Hepatocyte (in vitro differentiated cells): ENCODE measurements around the gene BCAN.

ENCODE experiments used
- CTCF ChIP-seq: fragments of 200-600 bp; sonication (generic); IDR thresholded peaks from 2 replicates; pipeline ENCODE4 v1.5.1; 2016; ENCODE audit warnings: antibody characterized with exemption, mild to moderate bottlenecking; ENCODE audit not compliant: poor library complexity
- EZH2 ChIP-seq: fragments of 200-600 bp; sonication (generic); IDR thresholded peaks from 2 replicates; pipeline ENCODE4 v1.6.1; 2016; ENCODE audit warnings: antibody characterized with exemption, mild to moderate bottlenecking, borderline replicate concordance

GRCh38 chr1:156629823-156630449 lies 12.0 kb upstream of the BCAN start:
- no peak for TF ChIP-seq CTCF
- no peak for TF ChIP-seq EZH2
